Fibroblast of villous mesenchyme (primary cell): ENCODE data around the gene EPN3. TPM values are rescaled to one million over a fixed set of nuclear protein-coding genes. Genes with fewer than 3 reads are reported as not detected.

Source experiments
- DNase-seq: peaks from one replicate; pipeline ENCODE4 v3.0.0-alpha.2; 2010; ENCODE audit warnings: low read depth
- H3K4me3 ChIP-seq: 2 replicates; pipeline ENCODE4 v1.5.1; 2011; ENCODE audit warnings: low read depth, mild to moderate bottlenecking, low read length
- CTCF ChIP-seq: IDR thresholded peaks from 2 replicates; pipeline ENCODE4 v1.5.1; 2012; ENCODE audit warnings: low read depth, mild to moderate bottlenecking, low read length; ENCODE audit not compliant: insufficient read depth
- total RNA-seq: library from RNA; depleted of rRNA; stranded (reverse); fragments of >200 nt; gene quantifications from 2 replicates; pipeline ENCODE4 v1.2.3, GENCODE V29; 2012

The EPN3 gene
- total RNA-seq, 1 donor: under 0.01 TPM

- no peak overlapping the region for H3K4me3 ChIP-seq
- no peak for DNase-seq
- TF ChIP-seq CTCF: no peak
Observed at GRCh38 chr17:50517504-50518383, 14.8 kb upstream of the EPN3 start.

GRCh38 chr17:50518384-50519023 is 14.0 kb upstream of the EPN3 start:
- H3K4me3 ChIP-seq: no peak overlapping the region
- TF ChIP-seq CTCF: no peak
- peak; percentile 32 for DNase-seq

GRCh38 chr17:50519141-50519834 is 13.2 kb upstream of the EPN3 start:
- DNase-seq: no peak
- no peak overlapping the region for H3K4me3 ChIP-seq
- no peak for TF ChIP-seq CTCF

GRCh38 chr17:50520483-50520882 is 12.1 kb upstream of the EPN3 start:
- no peak for DNase-seq
- no peak for TF ChIP-seq CTCF
- H3K4me3 ChIP-seq: no peak overlapping the region

- DNase-seq: no peak
- no peak for TF ChIP-seq CTCF
Observed at GRCh38 chr17:50521514-50521913, 11.0 kb upstream of the EPN3 start.

GRCh38 chr17:50522766-50523165 is 9.8 kb upstream of the EPN3 start:
- no peak for TF ChIP-seq CTCF
- DNase-seq: no peak
- H3K4me3 ChIP-seq: no peak overlapping the region

More at GRCh38 chr17:50521514-50521913, 11.0 kb upstream of the EPN3 start:
- H3K4me3 ChIP-seq: no peak overlapping the region
